Mammary epithelial cell (primary cell): ENCODE measurements around the gene PCDHGC4.

Source experiments
- EZH2 ChIP-seq: IDR thresholded peaks from 2 replicates; pipeline ENCODE4 v1.6.1; 2012; ENCODE audit warnings: low read length, inconsistent platforms, borderline replicate concordance
- TF ChIP-seq, protein P1 (sequence below), 2 donors: IDR thresholded peaks in 1 of 2; conservative IDR thresholded peaks in 1 of 2; 2 replicates each; pipeline ENCODE4 v1.5.1; 2011 to 2012; ENCODE audit warnings: inconsistent platforms in 2 of 2, low read length in 2 of 2, mild to moderate bottlenecking in 2 of 2, control low read depth in 1 of 2, low read depth in 1 of 2; ENCODE audit not compliant: insufficient read depth in 1 of 2; ENCODE audit errors: extremely low read depth in 1 of 2

DNA sequence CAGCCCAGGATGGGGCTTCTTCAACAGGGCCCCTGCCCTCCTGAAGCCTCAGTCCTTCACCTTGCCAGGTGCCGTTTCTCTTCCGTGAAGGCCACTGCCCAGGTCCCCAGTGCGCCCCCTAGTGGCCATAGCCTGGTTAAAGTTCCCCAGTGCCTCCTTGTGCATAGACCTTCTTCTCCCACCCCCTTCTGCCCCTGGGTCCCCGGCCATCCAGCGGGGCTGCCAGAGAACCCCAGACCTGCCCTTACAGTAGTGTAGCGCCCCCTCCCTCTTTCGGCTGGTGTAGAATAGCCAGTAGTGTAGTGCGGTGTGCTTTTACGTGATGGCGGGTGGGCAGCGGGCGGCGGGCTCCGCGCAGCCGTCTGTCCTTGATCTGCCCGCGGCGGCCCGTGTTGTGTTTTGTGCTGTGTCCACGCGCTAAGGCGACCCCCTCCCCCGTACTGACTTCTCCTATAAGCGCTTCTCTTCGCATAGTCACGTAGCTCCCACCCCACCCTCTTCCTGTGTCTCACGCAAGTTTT is 27.6 kb downstream of the PCDHGC4 start:
- TF ChIP-seq, protein P1, sequence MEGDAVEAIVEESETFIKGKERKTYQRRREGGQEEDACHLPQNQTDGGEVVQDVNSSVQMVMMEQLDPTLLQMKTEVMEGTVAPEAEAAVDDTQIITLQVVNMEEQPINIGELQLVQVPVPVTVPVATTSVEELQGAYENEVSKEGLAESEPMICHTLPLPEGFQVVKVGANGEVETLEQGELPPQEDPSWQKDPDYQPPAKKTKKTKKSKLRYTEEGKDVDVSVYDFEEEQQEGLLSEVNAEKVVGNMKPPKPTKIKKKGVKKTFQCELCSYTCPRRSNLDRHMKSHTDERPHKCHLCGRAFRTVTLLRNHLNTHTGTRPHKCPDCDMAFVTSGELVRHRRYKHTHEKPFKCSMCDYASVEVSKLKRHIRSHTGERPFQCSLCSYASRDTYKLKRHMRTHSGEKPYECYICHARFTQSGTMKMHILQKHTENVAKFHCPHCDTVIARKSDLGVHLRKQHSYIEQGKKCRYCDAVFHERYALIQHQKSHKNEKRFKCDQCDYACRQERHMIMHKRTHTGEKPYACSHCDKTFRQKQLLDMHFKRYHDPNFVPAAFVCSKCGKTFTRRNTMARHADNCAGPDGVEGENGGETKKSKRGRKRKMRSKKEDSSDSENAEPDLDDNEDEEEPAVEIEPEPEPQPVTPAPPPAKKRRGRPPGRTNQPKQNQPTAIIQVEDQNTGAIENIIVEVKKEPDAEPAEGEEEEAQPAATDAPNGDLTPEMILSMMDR (conservative IDR thresholded peaks at IDR 0.05 in 1 of 2, IDR thresholded peaks at IDR 0.05 in 1 of 2; ENCODE audit: extremely low read depth in 1 of 2, insufficient read depth in 1 of 2, low read depth in 1 of 2, low read length in 2 of 2) = peak; percentile 78 to 90
- no peak for TF ChIP-seq EZH2
